Muscle of leg (tissue), 16 donors: ENCODE measurements around the gene EFCAB6. TPM values are rescaled to one million over a fixed set of nuclear protein-coding genes. Genes with fewer than 3 reads are reported as not detected.

Experiments
- DNase-seq: peaks from one replicate; pipeline ENCODE4 v3.0.0; 2013
- H3K27ac ChIP-seq: one replicate; pipeline ENCODE4 v1.5.1; 2013; ENCODE audit warnings: mild to moderate bottlenecking, low read length, control low read depth
- H3K27me3 ChIP-seq: one replicate; pipeline ENCODE4 v1.6.1; 2013; ENCODE audit warnings: low read length; ENCODE audit not compliant: control insufficient read depth, insufficient read depth
- H3K36me3 ChIP-seq: one replicate; pipeline ENCODE4 v1.6.1; 2013; ENCODE audit warnings: low read length; ENCODE audit not compliant: control insufficient read depth, insufficient read depth
- H3K4me1 ChIP-seq: one replicate; pipeline ENCODE4 v1.6.1; 2013; ENCODE audit warnings: low read length; ENCODE audit not compliant: control insufficient read depth, insufficient read depth
- H3K4me3 ChIP-seq: one replicate; pipeline ENCODE4 v1.5.1; 2013; ENCODE audit warnings: low read length, control low read depth
- H3K9me3 ChIP-seq: replicated peaks from 2 replicates; pipeline ENCODE4 v1.6.1; 2013; ENCODE audit warnings: low read depth, low read length; ENCODE audit not compliant: control insufficient read depth
- WGBS: methylation state at CpG from one replicate; pipeline ENCODE4 v1.1.5; 2013; ENCODE audit warnings: missing lambda C conversion rate; ENCODE audit not compliant: insufficient coverage; 5-methylcytosine and 5-hydroxymethylcytosine counted together
- long read RNA-seq, 11 donors: transcript quantifications; one replicate each; lab custom pipeline, GENCODE V29; 2026
- polyA plus RNA-seq, 8 donors: library from polyadenylated mRNA; unstranded; fragments of 120-200 nt; gene quantifications; one replicate each; pipeline versions ENCODE4 v1.2.1 to v1.2.3, GENCODE V29; 2013; ENCODE audit warnings: inconsistent platforms in 1 of 8, low replicate concordance in 1 of 8; ENCODE audit not compliant: insufficient read length in 8 of 8, insufficient read depth in 1 of 8
- total RNA-seq: library from RNA; stranded (reverse); fragments of 120-200 nt; gene quantifications from one replicate; pipeline ENCODE4 v1.2.4, GENCODE V29; 2013

The EFCAB6 gene, protein sequence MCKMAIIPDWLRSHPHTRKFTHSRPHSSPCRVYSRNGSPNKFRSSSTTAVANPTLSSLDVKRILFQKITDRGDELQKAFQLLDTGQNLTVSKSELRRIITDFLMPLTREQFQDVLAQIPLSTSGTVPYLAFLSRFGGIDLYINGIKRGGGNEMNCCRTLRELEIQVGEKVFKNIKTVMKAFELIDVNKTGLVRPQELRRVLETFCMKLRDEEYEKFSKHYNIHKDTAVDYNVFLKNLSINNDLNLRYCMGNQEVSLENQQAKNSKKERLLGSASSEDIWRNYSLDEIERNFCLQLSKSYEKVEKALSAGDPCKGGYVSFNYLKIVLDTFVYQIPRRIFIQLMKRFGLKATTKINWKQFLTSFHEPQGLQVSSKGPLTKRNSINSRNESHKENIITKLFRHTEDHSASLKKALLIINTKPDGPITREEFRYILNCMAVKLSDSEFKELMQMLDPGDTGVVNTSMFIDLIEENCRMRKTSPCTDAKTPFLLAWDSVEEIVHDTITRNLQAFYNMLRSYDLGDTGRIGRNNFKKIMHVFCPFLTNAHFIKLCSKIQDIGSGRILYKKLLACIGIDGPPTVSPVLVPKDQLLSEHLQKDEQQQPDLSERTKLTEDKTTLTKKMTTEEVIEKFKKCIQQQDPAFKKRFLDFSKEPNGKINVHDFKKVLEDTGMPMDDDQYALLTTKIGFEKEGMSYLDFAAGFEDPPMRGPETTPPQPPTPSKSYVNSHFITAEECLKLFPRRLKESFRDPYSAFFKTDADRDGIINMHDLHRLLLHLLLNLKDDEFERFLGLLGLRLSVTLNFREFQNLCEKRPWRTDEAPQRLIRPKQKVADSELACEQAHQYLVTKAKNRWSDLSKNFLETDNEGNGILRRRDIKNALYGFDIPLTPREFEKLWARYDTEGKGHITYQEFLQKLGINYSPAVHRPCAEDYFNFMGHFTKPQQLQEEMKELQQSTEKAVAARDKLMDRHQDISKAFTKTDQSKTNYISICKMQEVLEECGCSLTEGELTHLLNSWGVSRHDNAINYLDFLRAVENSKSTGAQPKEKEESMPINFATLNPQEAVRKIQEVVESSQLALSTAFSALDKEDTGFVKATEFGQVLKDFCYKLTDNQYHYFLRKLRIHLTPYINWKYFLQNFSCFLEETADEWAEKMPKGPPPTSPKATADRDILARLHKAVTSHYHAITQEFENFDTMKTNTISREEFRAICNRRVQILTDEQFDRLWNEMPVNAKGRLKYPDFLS (N-terminal part only)
- 1.5 TPM for total RNA-seq
- polyA plus RNA-seq: 1 to 10 TPM in 4 of 8 donors, under 1 TPM in 4; 0.63 to 1.6 (median 1.0) TPM
- long read RNA-seq, donor 1: 0 reads
- long read RNA-seq, donor 2: 0 reads
- long read RNA-seq, donor 3: 0 reads
- long read RNA-seq, donor 4: 0 reads
- long read RNA-seq, donor 5: 0 reads
- long read RNA-seq, donor 6: 0 reads
- long read RNA-seq, donor 7: 0 reads
- long read RNA-seq, donor 8: 0 reads
- long read RNA-seq, donor 9: 0 reads
- long read RNA-seq, donor 10: 0 reads
- long read RNA-seq, donor 11: 0 reads

DNA sequence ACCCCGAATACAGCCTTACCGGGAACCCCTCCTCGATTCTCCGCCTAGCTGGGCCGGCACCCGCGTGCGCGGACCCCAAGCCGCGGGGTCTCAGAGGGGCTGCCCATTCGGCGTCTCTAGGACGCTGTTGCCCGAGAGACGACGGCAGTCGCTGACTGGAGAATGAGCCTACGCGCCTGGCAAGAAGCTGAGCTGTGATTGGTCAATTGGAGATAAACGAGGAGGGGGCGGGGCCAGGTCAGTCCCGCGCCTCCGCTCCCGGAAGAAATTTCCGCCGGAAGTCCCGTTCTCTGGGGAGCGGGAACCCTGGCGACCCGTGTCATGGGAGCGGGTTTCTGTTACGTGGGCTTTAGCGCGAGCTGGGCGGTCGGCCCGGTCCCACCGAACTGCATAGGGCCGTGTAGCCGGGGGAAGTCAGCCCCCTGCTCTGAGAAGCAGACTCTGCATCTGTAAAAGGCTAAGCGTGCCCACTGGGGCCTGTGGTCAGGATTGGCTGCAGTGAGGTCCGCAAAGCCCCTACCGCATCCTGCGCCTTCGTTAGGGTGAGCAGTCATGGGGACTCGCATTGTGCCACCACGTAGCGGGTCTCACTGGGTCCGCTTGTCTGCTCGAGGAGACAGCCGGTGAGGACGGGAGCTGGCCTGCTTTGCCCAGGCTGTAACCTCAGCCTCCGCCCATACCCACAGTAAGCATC lies at the start of gene EFCAB6:
TSS of gene EFCAB6 (minus strand) at position 157 of the 694 bp plus-strand sequence. CDS start 29,987 bp downstream, outside the sequence.
- WGBS: under 1% methylated on average over 53 of the region's 55 CpGs
- Histone ChIP-seq H3K4me1 (peaks cover 14% of the 10 kb centered on the region), H3K27ac (peak within 1 kb of the TSS; percentile 67), H3K4me3 (peak within 1 kb of the TSS; percentile 68), H3K36me3 (peaks cover 2% of the 10 kb centered on the region), H3K27me3 (no peaks in the 10 kb centered on the region), H3K9me3 (no peaks in the 10 kb centered on the region)
- peak; percentile 98 for DNase-seq

DNA sequence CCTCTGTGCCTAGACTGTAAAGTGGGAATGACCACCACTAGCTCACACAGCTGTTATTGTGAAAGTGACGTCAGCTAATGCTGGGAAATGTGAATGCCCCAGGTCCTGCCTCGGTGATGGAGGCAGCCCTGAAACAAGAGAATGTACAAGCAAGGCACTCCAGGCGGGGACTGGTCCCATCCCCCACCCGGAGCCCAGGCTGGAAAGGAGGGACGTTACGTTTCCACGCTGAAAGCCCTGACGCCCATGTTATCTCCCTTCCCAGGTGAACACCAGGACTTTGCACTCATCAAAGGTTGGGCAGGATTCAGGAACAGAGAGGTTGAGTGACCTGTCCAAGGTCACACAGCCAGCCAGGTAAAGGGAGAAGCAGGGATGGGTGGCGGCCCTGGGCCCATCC lies 49.4 kb upstream of the EFCAB6 start:
- Histone ChIP-seq H3K4me3 (peak overlapping the region; percentile 19), H3K4me1 (peaks cover 14% of the 10 kb centered on the region), H3K27me3 (peaks cover 31% of the 10 kb centered on the region), H3K36me3 (no peaks in the 10 kb centered on the region), H3K9me3 (peaks cover 3% of the 10 kb centered on the region), H3K27ac (no peak overlapping the region)
- 15% methylated on average over 6 of the region's 9 CpGs for WGBS
- no peak for DNase-seq

DNA sequence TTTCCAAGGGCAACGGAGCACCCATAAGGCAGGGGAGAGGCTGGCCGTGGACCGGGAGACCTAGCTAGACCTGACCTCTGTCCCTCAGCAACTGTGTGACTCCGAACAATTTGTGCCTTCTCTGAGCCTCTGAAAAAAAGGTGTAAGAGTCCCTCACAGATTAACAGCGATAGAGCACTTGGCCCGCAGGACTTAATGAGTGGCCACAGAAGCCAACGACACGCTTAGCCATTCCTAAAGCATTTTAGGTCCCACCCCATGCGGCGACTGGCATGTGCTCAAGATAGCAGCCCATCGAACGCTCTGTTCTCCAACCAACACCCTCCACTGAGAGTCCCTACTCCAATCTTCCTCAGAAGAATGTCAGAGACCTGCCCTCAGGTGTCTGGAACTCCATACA lies 48.7 kb upstream of the EFCAB6 start:
- Histone ChIP-seq H3K27ac (no peak overlapping the region), H3K4me1 (peaks cover 14% of the 10 kb centered on the region), H3K4me3 (no peak overlapping the region), H3K27me3 (peaks cover 31% of the 10 kb centered on the region), H3K9me3 (peaks cover 4% of the 10 kb centered on the region), H3K36me3 (no peaks in the 10 kb centered on the region)
- 75% methylated on average over 12 of the region's 12 CpGs for WGBS
- no peak for DNase-seq

DNA sequence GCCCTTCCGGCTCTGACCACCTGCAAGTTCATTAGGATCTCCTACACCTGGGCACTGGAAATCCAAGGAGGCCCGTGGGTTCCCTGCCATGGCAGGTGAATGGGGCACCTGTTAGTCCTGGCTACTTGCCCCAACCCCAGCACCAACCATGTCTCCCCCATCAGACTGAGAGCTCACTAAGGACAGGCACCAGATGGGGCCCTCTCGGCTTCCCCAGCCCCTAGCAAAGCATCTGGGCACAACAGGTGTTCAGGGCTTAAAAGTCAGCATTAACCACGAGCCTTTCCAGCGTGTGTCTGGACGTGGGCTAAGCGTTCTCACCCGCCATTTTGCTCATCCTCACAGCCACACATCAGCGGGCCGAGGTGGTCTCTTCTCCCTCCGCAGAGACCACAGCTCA lies 48.0 kb upstream of the EFCAB6 start:
- no peak overlapping the region for H3K27ac ChIP-seq
- peaks cover 4% of the 10 kb centered on the region for H3K9me3 ChIP-seq
- peaks cover 14% of the 10 kb centered on the region for H3K4me1 ChIP-seq
- no peak overlapping the region for H3K4me3 ChIP-seq
- 72% methylated on average over 11 of the region's 11 CpGs for WGBS
- no peak for DNase-seq
- H3K36me3 ChIP-seq: no peaks in the 10 kb centered on the region
- H3K27me3 ChIP-seq: peaks cover 31% of the 10 kb centered on the region

DNA sequence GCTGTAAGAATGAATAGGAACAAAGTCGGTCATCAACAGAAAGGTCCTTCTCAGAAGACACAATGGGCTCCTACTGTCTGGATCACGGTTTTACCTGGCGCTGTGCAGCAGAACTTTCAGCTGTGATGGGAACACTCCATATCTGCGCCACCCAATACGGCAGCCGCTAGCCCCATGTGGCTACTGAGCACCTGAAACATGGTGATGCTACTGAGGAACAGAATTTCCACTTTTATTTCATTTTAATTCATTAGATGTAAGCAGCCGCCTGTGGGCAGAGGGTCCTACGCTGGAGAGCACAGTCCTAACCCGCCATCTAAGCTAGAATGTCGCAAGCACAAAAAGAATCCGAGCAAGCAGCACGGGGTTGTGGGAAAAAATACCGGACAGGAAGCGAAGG lies 47.5 kb upstream of the EFCAB6 start:
- Histone ChIP-seq H3K27ac (no peak overlapping the region), H3K9me3 (peaks cover 4% of the 10 kb centered on the region), H3K4me3 (no peak overlapping the region), H3K4me1 (peaks cover 14% of the 10 kb centered on the region), H3K27me3 (peaks cover 31% of the 10 kb centered on the region), H3K36me3 (no peaks in the 10 kb centered on the region)
- 80% methylated on average over 12 of the region's 14 CpGs for whole genome bisulfite sequencing
- no peak for DNase-seq

DNA sequence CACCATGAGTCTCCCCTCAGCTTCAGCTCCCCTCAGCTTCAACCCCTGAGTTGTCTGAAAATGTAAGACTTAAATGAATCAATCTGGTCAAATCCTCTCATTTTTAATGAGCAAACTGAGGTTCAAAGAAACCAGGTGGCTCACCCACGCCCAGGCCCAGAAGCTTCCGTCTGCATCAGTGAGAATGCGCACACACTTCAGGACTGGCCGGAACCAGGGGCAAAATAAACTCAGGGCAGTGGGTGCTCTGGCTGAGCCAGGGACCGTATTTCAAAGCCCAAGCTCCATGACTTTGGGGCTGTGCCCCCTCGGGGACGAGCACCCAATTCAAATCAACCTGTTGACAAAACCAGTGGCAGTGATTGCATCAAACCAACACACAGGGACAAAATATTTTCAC lies 47.1 kb upstream of the EFCAB6 start:
- WGBS: 84% methylated on average over 5 of the region's 7 CpGs
- no peaks in the 10 kb centered on the region for H3K36me3 ChIP-seq
- H3K27ac ChIP-seq: no peak overlapping the region
- H3K4me1 ChIP-seq: peaks cover 18% of the 10 kb centered on the region
- no peak for DNase-seq
- no peak overlapping the region for H3K4me3 ChIP-seq
- H3K9me3 ChIP-seq: peaks cover 4% of the 10 kb centered on the region
- H3K27me3 ChIP-seq: peaks cover 31% of the 10 kb centered on the region

DNA sequence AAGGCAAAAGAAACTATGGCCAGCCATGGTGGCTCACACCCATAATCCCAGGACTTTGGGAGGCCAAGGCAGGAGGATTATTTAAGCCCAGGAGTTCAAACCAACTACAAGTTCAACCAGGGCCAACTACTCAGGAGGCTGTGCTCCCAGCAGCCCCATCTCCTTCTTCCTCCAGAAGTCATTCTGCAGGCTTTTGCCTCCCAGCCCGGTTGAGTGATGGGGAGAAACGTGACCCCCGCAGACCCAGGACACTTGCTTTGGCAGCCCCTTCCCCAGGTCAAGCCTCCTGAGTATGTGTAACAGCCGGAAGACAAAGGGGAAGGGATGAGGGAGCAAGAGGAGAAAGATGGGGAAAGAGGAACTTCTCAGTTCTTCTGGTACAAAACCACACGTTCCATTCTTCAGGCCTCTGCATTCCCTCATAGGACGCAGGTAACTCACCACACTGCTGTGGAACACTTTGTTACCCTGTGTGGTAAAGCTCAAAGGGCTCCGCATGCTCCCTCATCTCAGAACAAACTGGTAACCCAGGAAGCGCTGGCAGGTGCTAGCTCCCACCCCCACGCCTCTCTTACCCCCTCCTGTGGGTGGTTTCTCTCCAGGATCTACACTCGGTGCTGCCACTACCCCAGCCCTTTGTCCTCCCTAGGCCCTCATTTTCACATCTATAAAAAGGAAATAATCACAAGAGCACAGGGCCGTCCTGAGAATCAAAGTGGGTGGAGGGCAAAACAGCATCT lies 46.2 kb upstream of the EFCAB6 start:
- Histone ChIP-seq H3K4me3 (no peak overlapping the region), H3K27me3 (peaks cover 26% of the 10 kb centered on the region), H3K36me3 (no peaks in the 10 kb centered on the region), H3K9me3 (peaks cover 4% of the 10 kb centered on the region), H3K27ac (no peak overlapping the region), H3K4me1 (peaks cover 27% of the 10 kb centered on the region)
- no peak for DNase-seq
- WGBS: 61% methylated on average over 4 of the region's 11 CpGs

DNA sequence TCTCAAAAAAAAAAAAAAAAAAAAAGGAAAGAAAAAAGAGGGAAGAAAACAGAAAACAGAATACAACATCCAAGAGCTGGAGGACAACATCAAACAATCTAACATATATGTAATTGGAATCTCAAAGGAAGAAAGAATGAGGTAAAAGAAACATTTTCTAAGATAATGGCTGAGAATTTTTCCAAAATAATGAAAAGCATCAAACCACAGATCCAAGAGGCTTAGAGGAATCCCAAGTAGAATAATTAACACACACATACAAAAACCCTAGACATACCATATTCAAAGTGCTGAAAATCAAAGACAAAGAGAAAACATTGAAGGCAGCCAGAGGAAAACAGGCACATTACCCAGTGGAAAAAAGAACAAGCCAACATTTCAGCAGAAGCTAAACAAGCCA lies 45.3 kb upstream of the EFCAB6 start:
- peaks cover 33% of the 10 kb centered on the region for H3K4me1 ChIP-seq
- H3K27ac ChIP-seq: no peak overlapping the region
- DNase-seq: no peak
- no peak overlapping the region for H3K4me3 ChIP-seq
- H3K9me3 ChIP-seq: peaks cover 4% of the 10 kb centered on the region
- no peaks in the 10 kb centered on the region for H3K36me3 ChIP-seq
- peaks cover 20% of the 10 kb centered on the region for H3K27me3 ChIP-seq

DNA sequence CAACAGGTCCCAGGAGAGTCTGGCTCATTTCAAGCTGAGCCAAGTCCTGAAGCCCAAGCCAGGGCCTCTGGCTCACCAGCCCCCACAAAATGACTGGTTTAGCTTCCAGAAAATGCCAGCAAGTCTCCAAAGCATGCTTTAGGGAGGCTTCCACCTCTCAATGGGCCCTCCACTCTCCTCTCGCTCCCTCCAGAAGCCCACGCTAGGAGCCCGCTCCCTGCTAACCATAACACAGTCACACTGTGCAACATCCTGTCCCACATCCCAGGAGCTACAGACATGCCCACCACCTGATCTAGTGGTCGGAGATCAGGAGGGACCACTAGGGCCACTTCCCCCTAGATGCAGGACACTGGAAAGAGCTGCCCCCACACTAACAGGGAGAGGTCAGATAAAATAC lies 43.3 kb upstream of the EFCAB6 start:
- no peak overlapping the region for H3K4me3 ChIP-seq
- H3K36me3 ChIP-seq: no peaks in the 10 kb centered on the region
- H3K9me3 ChIP-seq: peaks cover 4% of the 10 kb centered on the region
- peaks cover 28% of the 10 kb centered on the region for H3K4me1 ChIP-seq
- H3K27me3 ChIP-seq: peaks cover 11% of the 10 kb centered on the region
- WGBS: 67% methylated on average over 3 of the region's 4 CpGs
- H3K27ac ChIP-seq: no peak overlapping the region
- DNase-seq: no peak
